GM21447 (cell line): ENCODE results near the gene ATP8B1.

Source experiments
- ATAC-seq: cut with Tn5 transposase; IDR thresholded peaks from one replicate; pipeline ENCODE4 v1.9.1; 2021; ENCODE audit not compliant: unreplicated experiment

Gene ATP8B1

DNA sequence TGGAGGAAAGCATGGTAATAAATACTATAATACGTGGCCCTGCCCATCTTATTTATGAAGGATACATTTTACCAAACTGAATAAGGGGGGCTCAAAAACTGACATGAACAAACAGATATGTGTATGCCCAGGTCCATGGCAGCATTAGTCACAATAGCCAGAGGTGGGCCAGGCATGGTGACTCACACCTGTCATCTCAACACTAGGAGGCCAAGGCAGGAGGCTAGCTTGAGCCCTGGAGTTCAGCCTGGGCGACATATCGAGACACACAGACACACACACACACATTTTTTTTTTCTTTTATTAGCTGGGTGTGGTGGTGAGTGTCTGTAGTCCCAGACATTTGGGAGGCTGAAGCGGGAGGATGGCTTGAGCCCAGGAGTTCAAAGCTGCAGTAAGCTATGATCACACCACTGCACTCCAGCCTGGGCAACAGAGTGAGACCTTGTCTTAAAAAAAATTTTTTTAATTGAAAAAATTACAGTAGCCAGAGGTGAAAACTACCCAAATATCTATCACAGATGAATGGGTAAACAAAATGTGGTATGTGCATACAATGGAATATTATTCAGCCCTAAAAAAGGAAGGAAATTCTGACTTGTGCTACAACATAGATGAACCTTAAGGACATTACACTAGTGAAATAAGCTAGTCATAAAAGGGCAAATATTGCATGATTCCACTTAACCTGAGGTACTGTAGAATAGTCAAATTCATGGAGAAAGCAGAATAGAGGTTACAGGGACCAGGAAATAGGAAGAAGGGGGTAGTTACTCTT is 8.0 kb downstream of the ATP8B1 start:
- no peak for ATAC-seq

DNA sequence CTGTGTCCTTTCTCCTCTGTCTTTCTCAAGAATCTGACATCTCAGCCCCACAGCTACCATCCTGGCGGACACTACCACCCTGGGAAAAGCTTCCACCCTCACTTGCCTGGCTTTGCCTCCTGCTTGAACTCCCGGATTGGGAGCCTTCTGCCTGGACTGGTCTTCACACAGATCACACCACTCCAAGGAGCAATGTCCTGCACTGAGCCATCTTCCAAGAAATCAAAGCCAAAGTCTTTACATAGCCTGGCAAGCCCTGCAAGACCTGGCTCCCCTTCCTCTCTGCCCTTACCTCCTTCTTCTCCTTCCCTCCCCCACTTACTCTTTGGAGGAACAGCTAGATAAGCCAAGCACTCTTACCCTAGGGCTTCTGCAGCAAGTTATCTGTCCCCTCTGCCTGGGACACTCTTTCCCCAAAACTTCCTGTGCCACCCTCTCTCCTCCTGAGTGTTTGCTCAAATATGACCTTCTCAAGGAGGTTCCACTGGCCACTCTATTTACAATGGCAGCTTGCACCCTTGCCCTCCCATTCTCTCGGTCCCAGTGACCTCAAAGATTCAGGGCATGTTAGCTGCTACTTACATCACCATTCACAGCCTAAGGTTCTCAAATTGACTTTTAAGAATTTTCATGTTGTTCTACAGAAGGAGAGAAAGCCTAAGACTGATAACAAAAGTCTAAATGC is 9.7 kb downstream of the ATP8B1 start:
- no peak for ATAC-seq

DNA sequence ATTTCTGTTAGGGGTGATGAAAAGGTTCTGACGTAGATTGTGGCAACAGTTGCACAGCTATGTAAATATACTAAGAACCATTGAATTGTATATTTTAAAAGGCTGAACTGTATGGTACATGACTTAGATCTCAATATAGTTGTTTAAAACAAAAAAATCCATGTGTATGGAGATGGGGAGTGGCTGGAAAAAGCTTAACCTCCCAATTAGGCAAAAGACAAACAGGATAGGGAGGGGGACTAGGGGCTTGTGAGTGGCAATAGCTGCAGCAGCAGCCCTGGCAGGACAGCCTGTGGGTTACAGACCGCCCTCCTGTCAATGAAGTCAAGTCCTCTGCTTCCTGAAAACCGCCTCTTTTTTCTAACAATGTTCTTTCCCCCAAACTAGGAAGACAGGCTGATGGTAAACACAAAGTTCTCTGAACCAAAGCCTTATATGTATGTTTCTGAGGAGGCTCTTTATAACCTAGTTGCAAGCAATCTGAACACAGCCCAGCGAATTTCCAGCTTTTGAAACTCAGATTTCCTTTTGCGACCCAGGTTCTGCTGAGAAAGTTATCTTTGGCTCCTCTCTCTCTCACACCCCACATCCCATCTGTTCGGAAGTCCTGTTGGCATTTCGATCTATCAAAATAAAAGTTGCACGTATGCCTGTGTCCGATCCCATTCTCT is 10.3 kb downstream of the ATP8B1 start:
- no peak for ATAC-seq

DNA sequence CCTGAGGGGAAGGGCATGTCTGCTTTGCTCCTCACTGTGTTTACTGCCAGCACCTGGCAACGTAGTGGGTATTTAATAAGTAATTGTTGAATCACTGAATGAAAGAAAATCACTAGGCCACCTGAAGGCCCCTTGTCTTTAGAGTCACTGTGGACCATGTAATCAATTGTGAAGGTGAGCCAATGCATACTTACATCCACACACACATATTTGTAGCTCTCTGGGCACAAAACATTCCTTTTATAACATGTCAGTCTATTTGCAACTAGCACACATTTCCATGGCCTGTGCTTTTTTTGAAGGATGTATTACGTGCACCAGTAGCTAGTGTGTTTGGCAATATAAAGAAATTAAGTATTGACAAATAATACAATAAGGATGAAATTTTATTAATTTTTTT is 11.2 kb downstream of the ATP8B1 start:
- no peak for ATAC-seq

DNA sequence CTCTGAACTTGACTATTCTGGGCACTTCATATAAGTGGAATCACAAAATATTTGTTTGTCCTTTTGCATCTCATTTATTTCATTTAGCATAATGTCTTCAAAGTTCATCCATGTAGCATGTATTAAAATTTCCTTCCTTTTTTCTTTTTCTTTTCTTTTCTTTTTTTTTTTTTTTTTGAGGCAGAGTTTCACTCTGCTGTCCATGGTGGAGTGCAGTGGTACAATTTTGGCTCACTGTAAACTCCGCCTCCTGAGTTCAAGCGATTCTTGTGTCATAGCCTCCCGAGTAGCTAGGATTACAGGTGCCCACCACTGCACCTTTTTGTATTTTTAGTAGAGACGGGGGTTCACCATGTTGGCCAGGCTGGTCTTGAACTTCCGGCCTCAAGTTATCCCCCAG is 11.9 kb downstream of the ATP8B1 start:
- no peak for ATAC-seq

DNA sequence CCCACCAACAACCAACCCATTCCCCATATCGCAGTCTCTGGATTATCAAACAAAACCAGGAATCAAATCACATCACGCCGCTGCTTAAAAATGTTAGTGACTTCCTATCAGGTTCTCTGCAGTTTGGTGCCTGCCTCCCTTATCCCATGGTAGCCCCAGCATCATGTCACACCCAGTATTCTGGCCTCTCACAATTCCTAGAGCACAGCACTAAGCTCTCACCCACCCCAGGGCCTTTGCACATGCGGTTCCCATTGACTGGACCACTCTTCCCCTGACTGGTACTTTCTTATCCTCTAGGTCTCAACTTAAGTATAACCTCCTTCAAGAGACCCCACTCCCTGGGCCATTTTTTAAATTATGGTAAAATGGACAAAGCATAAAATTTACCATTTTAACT is 12.8 kb downstream of the ATP8B1 start:
- no peak for ATAC-seq

DNA sequence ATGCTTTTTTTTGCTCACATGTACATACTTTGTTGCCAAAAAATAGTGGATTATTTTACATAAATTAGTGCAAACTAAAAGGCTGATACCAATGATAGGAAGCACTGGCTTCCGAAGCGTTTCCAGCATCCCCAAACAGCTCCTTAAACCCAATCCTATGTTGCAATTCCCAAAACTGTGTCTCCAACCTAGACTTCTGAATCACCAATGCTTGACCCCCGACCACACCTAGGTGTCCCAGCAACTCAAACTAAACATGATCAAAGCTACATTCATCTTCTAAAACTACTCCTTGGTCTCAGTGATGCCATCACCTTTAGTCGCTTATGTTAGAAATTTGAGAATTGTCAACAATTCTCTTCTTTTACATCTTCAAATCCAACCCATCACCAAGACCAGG is 13.4 kb downstream of the ATP8B1 start:
- no peak for ATAC-seq

DNA sequence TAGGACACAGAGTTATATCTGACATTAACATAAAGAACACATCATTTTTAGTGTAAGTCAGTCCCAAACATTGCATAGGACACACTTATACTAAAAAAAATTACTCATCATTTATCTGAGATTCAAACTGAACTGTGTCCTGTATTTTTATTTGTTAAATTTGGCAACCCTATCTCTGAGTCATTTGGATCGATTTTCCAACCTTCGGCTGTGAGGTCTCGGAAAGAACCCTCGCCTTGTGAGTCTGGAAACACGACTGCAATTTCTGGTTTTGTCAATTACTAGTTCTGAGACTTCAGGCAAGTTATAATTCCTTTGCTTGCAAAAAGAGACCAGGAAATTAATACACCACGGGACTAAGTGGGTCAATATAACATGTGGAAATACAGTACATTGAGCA is 14.0 kb downstream of the ATP8B1 start:
- ATAC-seq: no peak

DNA sequence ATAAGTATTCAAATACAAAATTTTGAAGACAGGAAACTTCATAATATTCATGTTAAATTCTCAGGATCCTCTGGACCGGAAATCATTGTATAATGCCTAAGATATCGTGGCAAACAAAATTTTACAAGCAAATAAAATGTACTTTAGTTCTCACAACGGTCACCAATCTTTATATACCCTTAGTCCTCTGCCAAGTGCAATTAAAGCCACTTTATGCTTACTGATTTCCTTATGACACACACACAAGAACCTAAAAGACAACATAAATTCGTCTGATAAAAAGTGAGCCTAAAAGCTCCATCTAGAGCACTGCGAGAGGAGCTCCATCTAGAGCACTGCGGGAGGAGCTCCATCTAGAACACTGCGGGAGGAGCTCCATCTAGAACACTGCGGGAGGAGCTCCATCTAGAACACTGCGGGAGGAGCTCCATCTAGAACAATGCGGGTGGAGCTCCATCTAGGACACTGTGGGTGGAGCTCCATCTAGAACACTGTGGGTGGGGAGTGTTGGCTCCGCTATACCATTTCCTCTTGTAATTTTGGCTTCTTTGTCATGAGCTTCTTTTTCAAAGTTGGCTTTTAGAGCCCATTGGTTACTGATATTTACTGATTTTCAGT is 15.9 kb downstream of the ATP8B1 start:
- no peak for ATAC-seq

DNA sequence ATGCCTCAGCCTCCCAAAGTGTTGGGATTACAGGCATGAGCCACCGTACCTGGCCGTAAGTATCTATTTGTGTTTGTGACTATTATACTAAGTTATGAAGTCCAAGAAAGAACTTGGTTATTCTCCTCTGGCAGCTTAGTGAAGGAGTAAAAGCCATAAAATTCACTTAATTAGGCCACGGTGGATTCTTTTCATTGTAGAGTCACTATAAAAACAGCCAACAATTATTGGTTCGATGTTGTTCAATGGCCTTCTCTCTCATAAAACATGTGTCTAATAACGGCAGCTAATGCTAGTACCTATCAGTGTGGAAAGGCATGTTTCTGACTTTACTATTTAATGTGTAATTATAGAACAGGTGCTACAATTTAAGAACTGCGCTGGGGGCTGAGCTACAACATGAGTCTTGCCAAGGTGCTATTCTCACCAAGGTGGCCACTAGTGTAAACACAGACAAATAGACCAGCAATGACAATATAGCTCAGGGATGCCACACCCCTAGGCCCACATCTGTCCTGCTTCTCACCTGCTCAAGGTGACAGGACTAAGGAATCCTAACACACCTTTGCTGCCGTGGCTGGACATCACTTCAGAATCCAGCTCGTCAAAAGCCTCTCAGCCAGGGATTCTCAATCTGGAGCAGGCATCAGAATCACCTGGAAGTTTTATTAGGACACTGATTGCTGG is 17.2 kb downstream of the ATP8B1 start:
- no peak for ATAC-seq

DNA sequence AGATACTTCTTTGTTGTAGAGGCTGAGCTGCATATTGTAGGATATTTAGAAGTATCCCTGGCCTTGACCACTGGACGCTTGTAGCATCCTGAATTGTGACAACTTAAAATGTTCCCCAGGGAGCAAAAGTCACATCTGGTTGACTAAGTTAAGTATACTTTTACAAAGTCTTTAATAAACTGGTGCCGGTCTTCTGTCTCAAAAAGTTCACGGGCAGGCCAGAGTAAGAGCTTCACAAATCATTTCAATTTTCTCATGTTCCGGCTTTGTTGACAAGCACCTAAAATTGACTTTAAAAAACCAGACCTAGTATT is 18.4 kb downstream of the ATP8B1 start:
- ATAC-seq: no peak

DNA sequence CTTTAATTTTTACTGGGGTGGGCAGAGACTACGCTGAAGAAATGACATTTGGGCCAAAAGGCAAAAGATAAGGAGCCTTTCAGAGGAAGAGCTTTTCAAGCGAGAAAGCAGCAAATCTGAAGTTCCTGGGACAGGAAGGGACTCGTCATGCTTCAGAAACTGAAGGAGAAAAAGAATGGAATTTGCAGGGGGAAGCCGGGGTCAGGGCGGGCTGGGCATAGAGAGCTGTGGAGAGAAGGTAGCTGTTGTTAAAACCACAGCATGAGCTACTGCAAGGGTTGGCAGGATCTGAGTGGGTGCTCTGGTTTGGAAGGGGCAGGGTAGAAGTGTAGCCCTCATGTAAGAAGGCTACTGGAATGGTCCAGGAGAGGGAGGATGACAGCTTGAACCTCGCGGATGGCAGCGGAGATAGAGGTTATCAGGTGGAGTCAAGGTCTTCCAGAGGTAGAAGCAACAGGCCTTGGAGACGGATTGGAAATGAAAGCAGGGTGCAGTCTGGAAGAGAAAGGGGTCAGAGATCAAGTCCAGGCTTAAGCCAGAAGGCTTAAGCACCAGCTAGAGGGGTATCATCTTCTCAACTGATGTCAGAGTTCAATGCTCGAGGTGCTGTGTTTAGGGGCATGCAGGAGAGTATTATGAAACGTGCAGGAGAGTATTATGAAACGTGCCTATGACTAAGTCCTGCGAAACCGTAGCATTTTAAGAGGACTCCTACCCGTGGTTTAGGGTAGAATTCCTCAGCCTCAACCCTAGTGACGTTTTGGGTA is 18.9 kb downstream of the ATP8B1 start:
- ATAC-seq: no peak

DNA sequence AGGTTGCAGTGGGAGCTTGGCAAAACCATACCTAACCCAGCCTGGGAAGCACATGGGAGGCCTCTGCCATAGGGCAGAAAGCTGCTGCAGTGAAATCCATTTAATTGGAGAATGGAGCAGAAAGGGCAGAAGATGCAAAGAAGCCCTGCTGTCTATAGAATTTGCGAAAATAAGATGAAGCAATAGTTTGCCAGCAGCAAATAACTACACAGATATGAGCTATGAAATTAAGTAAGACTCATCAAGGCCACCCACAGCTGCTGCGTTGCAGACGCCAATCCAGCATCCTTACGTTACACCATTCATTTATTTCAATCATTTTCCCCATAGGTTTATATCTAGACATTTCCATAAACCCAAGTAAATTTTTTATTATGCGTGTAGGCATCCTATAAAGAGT is 21.1 kb downstream of the ATP8B1 start:
- ATAC-seq: no peak

DNA sequence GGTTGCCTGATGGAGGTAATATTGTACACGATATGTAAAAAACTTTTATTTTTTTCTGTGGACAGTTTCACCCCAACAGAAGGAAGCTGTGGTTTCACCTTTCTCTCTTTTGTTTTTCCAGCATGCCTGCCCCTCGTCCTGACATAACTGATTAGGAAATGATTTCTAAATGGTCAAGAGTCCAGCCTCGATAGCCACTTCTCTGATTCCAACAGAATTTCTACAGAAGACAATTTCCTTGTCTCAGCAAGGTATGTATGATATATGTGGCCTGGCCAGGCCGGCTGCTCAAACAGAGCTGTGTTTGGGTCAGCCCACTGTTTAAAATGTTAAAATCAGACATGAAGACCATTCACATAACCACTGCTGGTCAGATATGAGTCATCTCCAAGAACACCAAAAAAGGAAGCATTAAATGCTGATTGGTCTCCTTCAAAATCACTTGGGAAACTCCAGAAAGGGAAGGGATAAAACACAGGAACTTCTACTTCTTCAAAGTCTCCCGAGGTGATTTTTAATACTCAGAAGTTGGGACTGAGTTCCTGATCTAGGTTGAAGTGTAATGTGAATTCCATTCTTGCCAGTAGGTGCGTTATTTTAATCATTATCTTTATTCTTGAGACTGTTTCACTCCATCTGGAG is 22.3 kb downstream of the ATP8B1 start:
- ATAC-seq: peak; percentile 75

DNA sequence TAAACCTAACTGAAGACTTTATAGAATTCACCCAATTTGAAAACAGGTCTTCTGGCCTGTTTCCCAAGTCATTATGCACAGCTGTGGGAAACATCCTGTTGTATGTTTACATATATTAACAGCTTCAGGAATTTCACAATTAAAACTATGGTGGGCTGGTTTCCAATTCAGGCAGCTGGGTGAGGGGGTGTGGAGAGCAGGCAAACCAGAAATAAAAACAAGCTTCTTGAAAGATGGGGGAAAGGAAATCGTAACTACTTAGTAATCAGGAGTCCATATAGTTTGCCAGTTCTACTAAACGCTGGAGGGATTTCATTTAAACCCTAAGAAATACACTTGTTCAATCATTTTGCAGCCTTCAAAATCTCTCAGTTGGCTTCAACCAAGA is 22.8 kb downstream of the ATP8B1 start:
- no peak for ATAC-seq

DNA sequence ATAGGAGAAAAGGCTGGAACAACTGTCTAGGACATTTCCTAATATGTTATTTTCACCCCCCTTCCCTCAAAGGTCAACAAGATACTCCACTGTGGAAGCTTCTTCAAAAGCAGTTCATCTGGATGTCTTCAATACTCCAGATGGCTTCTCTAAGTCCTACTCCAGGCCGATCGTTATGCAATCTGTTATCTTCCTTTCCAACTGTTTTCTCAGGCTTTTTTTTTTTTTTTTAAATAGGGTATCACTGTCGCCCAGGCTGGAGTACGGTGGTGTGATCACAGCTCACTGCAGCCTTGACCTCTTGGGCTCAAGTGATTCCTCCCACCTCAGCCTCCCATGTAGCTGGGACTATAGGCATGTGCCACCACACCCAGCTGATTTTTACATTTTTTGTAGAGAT is 26.3 kb downstream of the ATP8B1 start:
- no peak for ATAC-seq

DNA sequence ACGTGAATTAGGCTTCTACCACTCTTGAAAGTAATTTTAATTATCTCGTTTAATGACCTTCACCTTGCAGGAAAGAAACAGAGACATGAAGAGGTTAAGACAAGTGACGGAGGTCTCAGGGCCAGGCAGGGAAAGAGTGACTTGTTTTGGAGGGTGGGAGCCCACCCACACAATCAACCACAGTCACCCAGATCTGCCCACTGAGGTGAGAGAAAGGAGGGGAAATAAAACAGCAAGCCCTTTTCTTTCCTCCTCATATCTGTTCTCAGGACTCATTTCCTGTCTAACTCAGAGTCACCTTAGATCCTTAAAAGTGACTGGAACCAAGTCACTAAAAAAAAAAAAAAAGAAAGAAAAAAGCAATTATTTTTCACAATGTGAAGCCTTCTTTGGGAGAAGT is 26.8 kb downstream of the ATP8B1 start:
- ATAC-seq: no peak

DNA sequence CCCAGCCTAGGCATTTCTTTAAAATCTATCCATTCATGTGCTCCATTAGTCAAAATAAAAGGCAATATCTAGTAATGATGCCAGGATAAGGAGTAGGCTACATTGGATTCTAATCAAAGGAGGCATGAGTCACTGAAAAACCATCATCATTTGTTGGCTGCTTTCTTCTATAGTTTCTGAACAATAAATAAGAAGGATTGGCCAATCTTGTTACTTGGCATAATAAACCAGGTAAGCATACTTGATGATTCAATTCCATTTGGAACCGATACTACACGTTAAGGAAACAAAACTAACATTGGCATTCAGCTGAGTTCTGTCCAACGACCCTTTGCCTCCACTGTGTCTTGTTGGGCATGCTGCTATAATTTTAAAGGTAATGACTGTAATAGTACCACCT is 27.2 kb downstream of the ATP8B1 start:
- ATAC-seq: no peak

DNA sequence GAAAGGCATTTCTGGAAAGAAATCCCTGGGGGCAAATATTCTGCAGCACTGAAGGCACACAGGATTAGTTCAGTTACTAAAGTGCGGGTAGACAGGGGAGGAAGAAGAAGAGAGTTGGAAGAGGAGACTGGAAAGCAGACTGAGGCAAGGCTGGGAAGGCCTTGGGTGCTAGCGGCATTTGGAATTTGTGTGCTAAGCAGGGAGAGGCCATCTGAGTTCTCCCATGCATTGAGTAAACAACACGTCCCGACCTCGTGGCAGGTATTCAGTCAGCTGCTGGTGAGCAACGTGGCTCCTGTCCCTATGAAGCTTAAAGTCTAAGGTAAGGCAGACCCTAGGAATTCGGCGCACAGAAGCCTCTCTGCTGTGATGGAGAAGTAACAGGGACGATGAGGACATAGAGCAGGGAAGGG is 30.7 kb downstream of the ATP8B1 start:
- no peak for ATAC-seq

DNA sequence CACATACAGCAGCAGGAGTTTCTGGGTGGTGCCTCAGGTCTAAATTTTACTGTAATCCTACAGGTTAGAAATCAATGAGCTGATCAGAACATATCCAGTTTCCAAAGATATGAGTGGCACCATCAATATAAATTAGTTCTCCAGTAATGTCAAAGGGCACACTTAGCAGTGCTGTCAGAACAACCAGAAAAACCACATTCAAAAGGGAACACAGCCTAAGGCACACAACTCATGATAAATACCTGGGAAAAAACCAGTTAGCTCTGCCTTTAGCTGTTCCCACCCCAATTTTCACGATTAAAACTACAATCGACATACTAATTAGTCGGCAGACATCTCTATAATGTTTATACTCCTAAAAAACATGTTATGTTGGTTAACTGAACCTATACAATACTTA is 31.5 kb downstream of the ATP8B1 start:
- ATAC-seq: no peak
